ENCODE measurements around the gene ACACB.

DNA sequence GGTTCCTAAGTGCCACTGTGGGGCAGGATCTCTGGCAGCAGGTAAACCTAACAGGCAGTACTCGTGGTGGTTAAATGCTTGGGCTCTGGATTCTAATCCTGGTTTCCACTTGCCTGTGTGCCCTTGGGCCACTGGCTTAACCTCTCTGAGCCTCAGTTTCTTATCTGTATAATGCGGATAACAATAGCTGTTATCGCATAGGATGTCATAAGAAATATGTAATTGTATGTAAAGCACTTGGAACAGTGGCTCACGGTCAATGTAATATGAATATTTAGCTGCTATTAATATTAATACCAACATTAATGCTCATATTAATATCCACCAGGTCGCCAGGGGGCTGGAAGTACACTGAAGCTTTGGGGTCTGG lies 175.9 kb downstream of the ACACB start:
- TF ChIP-seq, protein P1, sequence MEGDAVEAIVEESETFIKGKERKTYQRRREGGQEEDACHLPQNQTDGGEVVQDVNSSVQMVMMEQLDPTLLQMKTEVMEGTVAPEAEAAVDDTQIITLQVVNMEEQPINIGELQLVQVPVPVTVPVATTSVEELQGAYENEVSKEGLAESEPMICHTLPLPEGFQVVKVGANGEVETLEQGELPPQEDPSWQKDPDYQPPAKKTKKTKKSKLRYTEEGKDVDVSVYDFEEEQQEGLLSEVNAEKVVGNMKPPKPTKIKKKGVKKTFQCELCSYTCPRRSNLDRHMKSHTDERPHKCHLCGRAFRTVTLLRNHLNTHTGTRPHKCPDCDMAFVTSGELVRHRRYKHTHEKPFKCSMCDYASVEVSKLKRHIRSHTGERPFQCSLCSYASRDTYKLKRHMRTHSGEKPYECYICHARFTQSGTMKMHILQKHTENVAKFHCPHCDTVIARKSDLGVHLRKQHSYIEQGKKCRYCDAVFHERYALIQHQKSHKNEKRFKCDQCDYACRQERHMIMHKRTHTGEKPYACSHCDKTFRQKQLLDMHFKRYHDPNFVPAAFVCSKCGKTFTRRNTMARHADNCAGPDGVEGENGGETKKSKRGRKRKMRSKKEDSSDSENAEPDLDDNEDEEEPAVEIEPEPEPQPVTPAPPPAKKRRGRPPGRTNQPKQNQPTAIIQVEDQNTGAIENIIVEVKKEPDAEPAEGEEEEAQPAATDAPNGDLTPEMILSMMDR (IDR thresholded peaks at IDR 0.05) = no peak
- TF ChIP-seq POLR2A (IDR thresholded peaks at IDR 0.05) (no peak), POLR2AphosphoS5 (IDR thresholded peaks at IDR 0.05) (no peak)
